ENCODE results near the gene RIMS3.

Gene RIMS3

GRCh38 chr1:40711465-40712404 is 46.3 kb upstream of the RIMS3 start:
- Histone ChIP-seq H3K27ac (ENCODE audit: low read length) (peak overlapping the region; percentile 14; the same call in 1 of the 2 replicates), H4K20me1 (ENCODE audit: insufficient read depth, low read length) (no peaks in the 10 kb centered on the region), H3K79me2 (ENCODE audit: low read length) (peaks cover 82% of the 10 kb centered on the region), H3K9me3 (replicated peaks; ENCODE audit: insufficient read depth, low read length) (no peaks in the 10 kb centered on the region), H3K27me3 (replicated peaks; ENCODE audit: insufficient read depth, low read length) (no peaks in the 10 kb centered on the region), H3K4me3 (ENCODE audit: low read length) (no peak overlapping the region), H2AFZ (ENCODE audit: low read length) (no peak overlapping the region), H3K36me3 (replicated peaks; ENCODE audit: insufficient read depth, low read length) (no peaks in the 10 kb centered on the region), H3K9me2 (replicated peaks; ENCODE audit: insufficient read depth, low read length) (no peaks in the 10 kb centered on the region), H3K4me2 (ENCODE audit: low read depth, low read length) (peak overlapping the region; percentile 62; the same call in 1 of the 2 replicates), H3F3A (ENCODE audit: insufficient read depth, low read length) (peaks cover 7% of the 10 kb centered on the region), H3K9ac (ENCODE audit: low read length) (no peak overlapping the region; the same call in 1 of the 2 replicates), H3K4me1 (ENCODE audit: low read length) (peaks cover 36% of the 10 kb centered on the region)
- TF ChIP-seq EZH2phosphoT487 (IDR thresholded peaks at IDR 0.05; ENCODE audit: low read length) (no peak), EZH2 (optimal IDR thresholded peaks at IDR 0.05; ENCODE audit: low read depth, low read length) (no peak), CTCF (IDR thresholded peaks at IDR 0.05; ENCODE audit: low read length) (no peak)
- no peak for DNase-seq

GRCh38 chr1:40710581-40711315 is 45.3 kb upstream of the RIMS3 start:
- TF ChIP-seq EZH2 (optimal IDR thresholded peaks at IDR 0.05; ENCODE audit: low read depth, low read length) = no peak
- H3K9me3 ChIP-seq (replicated peaks; ENCODE audit: insufficient read depth, low read length) = no peaks in the 10 kb centered on the region
- H3K27me3 ChIP-seq (replicated peaks; ENCODE audit: insufficient read depth, low read length) = no peaks in the 10 kb centered on the region
- H3K27ac ChIP-seq (ENCODE audit: low read length) = no peak overlapping the region
- H3K79me2 ChIP-seq (ENCODE audit: low read length) = peaks cover 84% of the 10 kb centered on the region
- H3K9me2 ChIP-seq (replicated peaks; ENCODE audit: insufficient read depth, low read length) = no peaks in the 10 kb centered on the region
- peak overlapping the region; percentile 62; the same call in 1 of the 2 replicates for H3K4me2 ChIP-seq (ENCODE audit: low read depth, low read length)
- H3K9ac ChIP-seq (ENCODE audit: low read length) = peak overlapping the region; percentile 31; the same call in 1 of the 2 replicates
- no peak for DNase-seq
- peak overlapping the region; percentile 11; the same call in 1 of the 2 replicates for H3K4me3 ChIP-seq (ENCODE audit: low read length)
- H2AFZ ChIP-seq (ENCODE audit: low read length) = no peak overlapping the region
- no peaks in the 10 kb centered on the region for H3K36me3 ChIP-seq (replicated peaks; ENCODE audit: insufficient read depth, low read length)
- no peaks in the 10 kb centered on the region for H4K20me1 ChIP-seq (ENCODE audit: insufficient read depth, low read length)
- peaks cover 36% of the 10 kb centered on the region for H3K4me1 ChIP-seq (ENCODE audit: low read length)
- peaks cover 7% of the 10 kb centered on the region for H3F3A ChIP-seq (ENCODE audit: insufficient read depth, low read length)

- H3K4me1 ChIP-seq (ENCODE audit: low read length) = peaks cover 36% of the 10 kb centered on the region
- 0 out of 2 replicates have a peak overlapping the region, but pooled peaks have one; percentile 12 for H2AFZ ChIP-seq (ENCODE audit: low read length)
- DNase-seq = no peak
- no peak for TF ChIP-seq EZH2 (optimal IDR thresholded peaks at IDR 0.05; ENCODE audit: low read depth, low read length)
- H3K79me2 ChIP-seq (ENCODE audit: low read length) = peaks cover 86% of the 10 kb centered on the region
- peaks cover 7% of the 10 kb centered on the region for H3F3A ChIP-seq (ENCODE audit: insufficient read depth, low read length)
- no peaks in the 10 kb centered on the region for H3K9me2 ChIP-seq (replicated peaks; ENCODE audit: insufficient read depth, low read length)
- no peaks in the 10 kb centered on the region for H3K27me3 ChIP-seq (replicated peaks; ENCODE audit: insufficient read depth, low read length)
- H3K4me2 ChIP-seq (ENCODE audit: low read depth, low read length) = peak overlapping the region; percentile 62
- no peaks in the 10 kb centered on the region for H4K20me1 ChIP-seq (ENCODE audit: insufficient read depth, low read length)
- H3K27ac ChIP-seq (ENCODE audit: low read length) = no peak overlapping the region
- no peaks in the 10 kb centered on the region for H3K9me3 ChIP-seq (replicated peaks; ENCODE audit: insufficient read depth, low read length)
- H3K36me3 ChIP-seq (replicated peaks; ENCODE audit: insufficient read depth, low read length) = no peaks in the 10 kb centered on the region
- peak overlapping the region; percentile 66 for H3K4me3 ChIP-seq (ENCODE audit: low read length)
- H3K9ac ChIP-seq (ENCODE audit: low read length) = peak overlapping the region; percentile 48; the same call in 1 of the 2 replicates
Measured at GRCh38 chr1:40709802-40710278, 44.4 kb upstream of the RIMS3 start.
